Islet of Langerhans (tissue), 1 donor: ENCODE data around the gene CFAP299.
"Not testable (repeated sequence)": the region's sequence is repeated elsewhere in the genome, so short reads cannot be mapped to it uniquely, and the experiment has no call there.

Source experiments
- FAIRE-seq: peaks from one replicate; lab custom pipeline; 2011; peaks lifted over from hg19 to GRCh38; lab: Jason Lieb, UNC

The CFAP299 gene

DNA sequence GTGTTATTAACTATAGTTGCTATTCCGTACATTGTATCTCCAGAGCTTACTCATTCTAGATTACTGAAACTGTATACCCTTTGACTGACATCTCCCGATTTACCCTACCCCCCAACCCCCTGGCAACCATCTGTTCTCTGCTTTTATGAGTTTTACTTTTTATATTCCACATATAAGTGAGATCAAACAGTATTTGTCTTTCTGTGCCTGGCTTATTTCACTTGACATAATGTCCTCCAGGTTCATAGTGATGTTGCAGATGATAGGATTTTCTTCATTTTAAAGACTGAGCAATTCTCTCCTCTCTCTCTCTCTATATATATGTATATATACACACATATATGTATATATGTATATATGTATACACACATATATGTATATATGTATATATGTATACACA lies 54.6 kb downstream of the CFAP299 start:
- no peak for FAIRE-seq

DNA sequence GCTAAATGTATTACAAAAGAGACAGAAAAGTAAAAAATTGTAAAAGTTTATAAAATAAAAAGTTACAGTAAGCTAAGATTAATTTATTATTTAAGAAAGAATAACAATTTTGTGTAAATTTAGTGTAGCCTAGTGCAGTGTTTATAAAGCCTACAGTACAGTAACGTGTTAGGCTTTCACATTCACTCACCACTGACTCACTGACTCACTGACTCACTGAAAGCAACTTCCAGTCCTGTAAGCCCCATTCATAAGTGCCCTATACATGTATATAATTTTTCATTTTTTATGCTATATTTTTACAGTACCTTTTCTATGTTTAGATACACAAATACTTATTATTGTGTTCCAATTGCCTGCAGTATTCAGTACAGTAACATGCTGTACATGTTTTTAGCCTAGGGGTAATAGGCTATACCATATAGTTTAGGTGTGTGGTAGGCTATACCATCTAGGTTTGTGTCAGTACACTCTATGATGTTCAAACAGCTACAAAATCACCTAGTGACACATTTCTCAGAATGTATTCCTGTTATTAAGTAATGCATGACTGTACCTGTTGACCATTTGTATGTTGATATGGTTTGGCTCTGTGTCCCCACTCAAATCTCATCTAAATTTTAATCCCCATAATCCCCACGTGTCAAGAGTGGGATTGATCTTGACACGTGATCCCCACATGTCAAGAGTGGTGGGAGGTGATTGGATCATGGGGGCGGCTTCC lies 57.9 kb downstream of the CFAP299 start:
- FAIRE-seq, result no peak

DNA sequence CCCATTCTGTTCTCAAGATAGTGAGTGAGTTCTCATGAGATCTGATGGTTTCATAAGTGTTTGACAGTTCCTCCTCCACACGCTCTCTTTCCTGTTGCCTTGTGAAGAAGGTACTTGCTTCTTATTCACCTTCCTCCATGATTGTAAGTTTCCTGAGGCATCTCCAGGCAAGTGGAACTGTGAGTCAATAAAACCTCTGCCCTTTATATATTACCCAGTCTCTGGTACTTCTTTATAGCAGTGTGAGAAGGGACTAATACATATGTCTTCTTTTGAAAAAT lies 58.4 kb downstream of the CFAP299 start:
- FAIRE-seq, result no peak

DNA sequence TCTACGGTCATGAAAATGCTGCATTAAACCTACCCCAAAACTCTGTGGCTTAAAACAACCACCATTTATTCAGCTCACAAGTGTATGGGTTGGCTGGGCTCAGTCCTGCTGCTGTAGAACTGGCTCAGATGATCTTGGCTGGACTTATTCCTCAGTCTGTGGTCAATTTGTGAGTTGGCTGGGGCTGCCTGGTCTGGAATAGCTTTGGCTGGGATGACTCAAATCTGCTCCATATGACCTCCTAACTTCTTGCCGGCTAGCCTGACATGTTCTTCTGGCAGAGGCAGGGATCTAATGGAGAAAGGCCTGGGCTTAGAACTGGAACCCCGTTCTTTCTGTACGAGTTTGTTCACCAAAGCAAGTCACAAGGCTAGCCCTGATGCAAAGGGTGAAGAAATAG lies 71.7 kb downstream of the CFAP299 start:
- FAIRE-seq, result no peak

DNA sequence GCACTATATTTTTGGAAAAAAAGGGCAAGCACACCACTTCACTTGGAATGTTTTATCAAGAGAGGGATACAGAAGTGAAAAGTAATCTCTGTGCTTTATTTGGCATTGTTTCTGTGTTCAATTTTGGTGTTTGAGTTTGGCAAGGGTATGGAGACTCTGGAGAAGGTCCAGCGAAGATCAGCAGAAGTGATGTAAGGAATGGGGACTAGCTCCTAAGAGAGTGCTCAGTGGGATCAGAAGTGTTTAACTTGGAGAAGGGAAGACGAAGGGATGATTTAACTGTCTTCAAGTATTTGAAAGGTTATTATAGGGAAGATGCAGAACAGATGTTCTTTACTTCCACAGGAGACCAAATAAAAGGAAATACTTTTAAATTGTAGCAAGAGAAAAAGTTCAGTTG lies 74.3 kb downstream of the CFAP299 start:
- no peak for FAIRE-seq

DNA sequence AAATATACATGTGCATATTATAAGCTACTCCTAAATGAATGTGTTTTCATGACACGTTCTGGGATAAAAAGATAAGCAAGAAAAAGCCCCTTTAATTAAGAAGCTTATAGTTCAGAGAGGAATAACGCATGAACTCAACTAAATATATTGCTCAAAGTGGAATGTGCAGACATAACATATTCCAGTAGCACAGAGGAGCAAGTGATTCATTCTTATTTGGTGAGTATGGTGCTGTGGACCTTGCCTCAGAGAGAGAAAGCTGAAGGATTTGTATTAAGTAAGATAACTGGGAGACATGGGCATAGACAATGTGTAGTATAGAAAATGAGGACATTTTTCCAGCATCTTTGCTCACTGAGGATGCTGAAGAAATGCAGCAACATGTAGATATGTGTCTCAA lies 76.8 kb downstream of the CFAP299 start:
- no peak for FAIRE-seq

DNA sequence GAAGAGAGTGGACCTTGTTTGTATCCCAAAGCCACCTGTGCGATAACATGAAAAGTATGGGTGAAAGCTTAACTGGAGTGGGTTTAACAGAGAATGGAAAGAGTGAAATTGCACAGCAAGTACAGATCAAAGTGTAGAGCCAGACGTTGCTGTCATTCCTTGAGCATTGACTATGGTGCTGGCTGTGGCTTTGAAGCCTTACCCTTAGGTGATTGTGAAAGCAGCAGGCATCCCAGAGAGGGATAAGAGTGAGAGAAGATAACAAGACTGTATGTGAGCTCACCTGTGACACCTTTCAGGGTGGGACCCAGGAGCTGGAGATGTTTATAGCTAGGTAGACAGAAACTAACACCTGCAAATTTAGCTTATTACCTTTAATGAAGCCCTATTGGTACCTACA lies 77.6 kb downstream of the CFAP299 start:
- no peak for FAIRE-seq

DNA sequence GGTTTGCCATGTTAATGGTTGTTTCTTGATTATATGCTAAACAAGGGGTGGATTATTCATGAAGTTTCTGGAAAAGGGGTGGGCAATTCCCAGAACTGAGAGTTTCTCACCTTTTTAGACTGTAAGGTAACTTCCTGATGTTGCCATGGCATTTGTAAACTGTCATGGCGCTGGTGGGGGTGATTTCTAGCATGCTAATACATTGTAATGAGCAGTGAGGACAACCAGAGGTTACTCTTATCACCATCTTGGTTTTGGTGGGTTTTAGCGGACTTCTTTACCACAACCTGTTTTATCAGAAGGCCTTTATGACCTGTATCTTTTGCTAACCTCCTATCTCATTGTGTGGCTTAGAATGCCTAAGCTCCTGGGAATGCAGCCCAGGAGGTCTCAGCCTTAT lies 81.5 kb downstream of the CFAP299 start:
- no peak for FAIRE-seq

DNA sequence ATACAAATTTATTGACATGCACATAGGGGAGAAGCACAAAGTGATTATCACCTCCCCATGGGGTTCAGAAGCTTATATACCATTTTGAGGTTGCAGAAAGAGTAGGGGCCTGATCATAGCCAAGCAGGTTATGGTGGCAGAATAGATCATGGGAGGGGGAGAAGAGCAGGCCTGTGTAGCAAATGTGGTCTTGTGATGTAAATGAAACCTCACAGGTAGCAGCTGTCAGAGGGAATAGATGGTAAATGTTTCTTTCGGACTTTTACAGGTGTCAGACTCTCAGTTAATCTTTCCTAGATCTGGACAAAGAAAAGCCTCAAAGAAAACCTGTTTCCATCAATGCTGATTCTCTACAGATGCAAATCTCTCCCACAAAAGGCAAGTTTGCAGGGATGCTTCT lies 84.4 kb downstream of the CFAP299 start:
- FAIRE-seq, result no peak

DNA sequence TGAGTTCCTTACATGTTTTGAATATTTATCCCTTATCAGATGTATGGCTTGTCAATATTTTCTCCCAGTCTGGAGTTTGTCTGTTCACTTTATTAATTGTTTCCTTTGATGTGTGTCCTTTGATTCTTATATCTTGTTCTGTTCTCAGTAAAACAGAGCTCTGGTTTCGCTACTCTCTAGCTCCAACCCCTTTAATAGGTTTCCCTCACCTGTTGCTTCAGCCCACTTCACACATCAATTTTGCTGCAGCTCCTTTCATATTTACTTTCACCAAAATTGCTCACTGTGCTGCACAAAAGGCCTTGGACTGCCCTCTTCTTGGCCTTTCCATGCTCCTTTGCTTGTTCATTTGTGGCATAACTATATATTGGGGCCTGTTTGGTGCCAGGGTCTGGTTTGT lies 85.1 kb downstream of the CFAP299 start:
- FAIRE-seq, result no peak

DNA sequence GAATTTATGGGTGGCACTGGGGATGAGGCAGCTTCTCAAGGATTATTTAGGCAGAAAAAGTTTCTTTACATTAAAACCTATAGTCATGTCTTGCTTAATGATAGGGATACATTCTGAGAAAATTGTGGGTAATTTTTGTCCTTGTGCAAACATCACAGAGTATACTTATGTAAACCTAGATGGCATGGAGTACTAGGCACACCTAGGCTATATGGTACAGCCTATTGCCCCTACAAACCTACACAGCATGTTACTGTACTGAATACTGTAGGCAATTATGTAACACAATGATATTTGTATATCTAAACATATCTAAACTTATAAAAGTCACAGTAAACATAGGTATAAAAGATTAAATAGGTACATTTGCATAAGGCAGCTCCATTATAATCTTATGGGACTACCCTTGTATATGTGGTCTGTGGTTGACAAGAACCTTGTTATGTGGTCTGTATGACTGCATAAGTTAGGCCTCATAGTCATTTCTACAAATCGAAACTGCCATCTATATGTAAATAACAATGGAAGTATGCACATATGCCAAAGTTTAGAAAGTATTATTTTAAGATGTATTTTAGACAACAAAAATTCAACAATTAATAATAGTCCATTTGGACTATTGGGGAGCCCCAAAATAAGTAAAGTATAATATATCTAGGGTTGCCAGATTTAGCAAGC lies 87.3 kb downstream of the CFAP299 start:
- no peak for FAIRE-seq

DNA sequence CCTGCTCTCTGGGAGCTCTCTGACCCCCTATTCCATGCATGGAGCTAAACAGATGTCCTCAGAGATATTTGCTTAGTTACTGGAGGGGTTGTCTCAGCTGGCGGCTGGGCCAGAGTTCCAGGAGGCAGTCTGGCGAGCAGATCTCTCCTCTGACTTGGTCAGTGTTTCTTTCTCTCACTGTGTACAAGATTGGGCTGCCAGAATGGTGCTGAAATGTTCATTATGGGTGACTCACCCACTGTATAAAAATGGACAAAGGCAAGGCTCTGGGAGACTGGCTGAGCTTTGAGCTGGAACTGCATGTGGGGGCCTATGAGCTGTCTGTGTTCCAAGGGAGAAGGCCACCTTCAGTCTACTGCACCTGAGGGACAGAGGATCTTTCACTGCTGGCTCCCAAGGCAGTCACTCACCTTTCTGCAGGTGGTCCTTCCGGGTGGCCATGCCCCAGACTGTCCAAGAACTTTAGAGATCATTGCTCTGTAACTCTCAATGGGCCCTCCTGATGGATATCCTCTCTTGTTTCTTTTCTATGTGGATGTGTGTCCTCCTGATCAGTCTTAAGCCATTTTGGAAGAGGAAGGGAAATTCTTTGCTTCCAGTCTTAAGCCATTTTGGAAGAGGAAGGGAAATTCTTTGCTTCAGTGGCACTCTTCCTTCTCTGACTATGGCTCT lies 88.2 kb downstream of the CFAP299 start:
- no peak for FAIRE-seq

DNA sequence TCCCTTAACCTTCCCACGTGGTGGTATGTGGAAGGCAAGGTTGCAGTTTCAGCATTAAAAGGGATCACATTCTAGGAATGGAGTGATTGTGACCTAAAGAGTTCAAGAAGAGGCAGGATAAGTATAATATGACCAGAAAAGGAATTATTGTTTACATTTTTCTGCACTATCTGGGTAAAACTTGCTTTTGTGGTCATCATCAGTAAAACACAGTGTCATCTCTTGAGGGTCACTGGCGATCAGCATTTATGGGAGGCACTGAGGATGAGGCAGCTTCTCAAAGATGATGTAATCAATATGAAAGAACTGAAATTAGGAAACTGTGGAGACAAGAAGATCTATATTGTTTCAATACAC lies 88.7 kb downstream of the CFAP299 start:
- no peak for FAIRE-seq

DNA sequence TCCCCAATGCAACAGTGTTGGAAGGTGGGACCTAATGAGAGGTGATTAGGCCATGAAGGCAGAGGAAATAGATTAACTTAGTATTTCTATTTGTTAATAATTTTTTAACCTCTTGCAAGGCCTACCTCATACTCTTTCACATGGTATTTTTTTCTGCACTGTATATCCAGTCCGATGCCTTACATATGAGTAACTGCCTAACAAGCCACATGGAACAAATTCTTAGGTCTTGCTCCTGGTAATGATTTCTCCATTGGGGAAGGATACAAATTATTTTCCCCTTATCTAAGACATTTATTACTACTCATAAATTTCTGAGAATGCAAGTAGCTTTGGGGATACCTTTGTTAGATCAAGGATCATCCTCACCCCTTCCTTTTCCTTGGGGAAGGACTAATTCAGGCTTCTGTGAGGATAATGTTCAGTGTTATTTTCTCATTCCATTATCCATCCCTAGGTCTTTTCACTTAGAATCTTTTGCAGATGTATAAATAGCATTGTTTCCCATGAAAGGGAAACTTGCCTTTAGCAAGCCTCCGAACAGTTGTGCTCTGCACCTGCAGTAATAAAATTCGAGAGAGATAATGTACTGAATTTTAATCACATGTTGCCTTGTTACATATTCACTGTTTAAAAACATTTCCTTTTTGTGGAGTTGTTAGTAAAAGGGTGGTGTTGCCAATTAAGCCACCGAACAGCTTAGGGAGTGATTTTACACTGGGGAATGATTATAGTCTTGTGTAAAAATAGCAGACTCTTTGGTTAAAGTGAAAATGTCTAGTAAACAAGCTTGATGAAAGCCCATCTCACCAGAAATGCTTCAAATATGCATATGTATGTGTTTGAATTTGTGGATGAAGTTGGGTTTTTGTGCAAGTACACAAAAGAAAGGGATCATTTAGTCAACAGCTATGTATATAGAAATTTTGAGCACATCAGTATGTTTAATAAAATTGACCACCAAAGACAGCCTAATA lies 89.9 kb downstream of the CFAP299 start:
- FAIRE-seq, result no peak

DNA sequence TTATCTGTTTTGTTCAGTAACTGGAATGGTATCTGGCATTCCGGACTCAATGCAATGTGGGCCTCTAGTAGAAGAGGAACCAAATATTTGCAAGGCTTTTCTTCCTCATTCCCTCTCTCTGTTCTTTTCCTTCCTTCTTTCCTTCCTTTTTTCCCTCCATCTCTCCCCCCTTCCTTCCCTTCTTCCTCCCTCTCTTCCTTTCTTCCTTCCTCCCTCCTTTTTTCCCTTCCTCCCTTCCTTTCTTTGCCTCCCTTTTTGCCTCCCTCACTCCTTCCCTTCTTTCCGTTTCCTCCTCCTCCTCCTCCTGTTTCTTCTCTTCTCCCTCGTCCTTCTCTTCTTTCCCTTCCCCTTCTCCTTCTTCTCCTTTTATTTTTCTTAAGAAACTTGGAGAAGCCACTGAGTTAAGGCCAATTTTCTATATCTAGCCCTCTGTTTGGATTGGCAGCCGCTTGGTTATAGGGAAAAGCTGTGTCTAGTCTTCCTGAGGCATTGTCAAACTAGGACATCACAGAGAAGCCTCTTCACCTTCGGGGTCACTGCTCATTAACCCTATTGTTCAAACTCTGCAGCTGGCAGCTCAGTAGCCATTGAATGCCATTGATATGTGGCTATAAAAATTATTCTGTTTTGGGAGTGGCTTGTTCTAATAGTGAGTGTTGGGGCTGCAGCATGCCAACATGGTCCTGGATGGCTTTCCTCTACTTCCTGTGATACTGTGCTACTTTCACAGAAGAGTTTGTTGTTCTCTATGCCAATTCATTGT lies 95.9 kb downstream of the CFAP299 start:
- FAIRE-seq, result no peak

DNA sequence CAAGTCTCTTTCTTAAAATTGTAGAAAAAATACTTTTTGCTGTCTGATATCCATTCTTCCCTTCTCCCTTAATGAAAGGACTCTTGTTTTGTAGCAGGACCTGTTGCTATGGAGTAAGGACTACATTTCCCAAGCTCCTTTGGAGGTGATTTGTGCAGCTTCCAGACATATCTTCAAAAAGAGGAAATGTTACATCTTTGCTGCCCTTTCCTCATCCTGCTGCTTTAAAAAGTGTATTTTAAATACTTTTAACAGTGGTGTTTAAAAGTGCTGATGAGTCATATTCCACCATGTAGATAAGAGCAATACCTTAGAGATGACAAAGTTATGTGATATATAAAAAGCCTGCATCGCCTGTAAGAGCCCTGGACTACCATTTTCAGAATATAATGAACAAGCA lies 98.7 kb downstream of the CFAP299 start:
- FAIRE-seq, result no peak

DNA sequence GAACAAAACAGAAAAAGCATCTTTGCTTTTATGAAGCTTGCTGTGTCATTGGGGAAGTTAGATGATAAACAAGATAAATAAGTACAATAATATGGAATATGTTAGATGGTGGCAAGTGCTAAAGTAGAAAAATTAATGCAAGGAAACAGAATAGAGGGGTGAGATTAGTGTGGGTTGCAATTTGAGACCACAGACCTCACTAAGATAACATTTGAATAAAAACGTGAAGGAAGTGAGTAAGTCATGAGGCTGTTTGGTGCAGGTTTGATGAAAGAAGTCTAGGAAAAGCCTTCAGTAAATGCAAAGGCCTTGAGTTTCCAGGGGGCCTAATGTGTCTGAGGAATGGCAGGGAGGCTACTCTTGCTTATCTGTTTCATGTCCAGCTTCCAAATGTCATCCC lies 102.5 kb downstream of the CFAP299 start:
- no peak for FAIRE-seq

DNA sequence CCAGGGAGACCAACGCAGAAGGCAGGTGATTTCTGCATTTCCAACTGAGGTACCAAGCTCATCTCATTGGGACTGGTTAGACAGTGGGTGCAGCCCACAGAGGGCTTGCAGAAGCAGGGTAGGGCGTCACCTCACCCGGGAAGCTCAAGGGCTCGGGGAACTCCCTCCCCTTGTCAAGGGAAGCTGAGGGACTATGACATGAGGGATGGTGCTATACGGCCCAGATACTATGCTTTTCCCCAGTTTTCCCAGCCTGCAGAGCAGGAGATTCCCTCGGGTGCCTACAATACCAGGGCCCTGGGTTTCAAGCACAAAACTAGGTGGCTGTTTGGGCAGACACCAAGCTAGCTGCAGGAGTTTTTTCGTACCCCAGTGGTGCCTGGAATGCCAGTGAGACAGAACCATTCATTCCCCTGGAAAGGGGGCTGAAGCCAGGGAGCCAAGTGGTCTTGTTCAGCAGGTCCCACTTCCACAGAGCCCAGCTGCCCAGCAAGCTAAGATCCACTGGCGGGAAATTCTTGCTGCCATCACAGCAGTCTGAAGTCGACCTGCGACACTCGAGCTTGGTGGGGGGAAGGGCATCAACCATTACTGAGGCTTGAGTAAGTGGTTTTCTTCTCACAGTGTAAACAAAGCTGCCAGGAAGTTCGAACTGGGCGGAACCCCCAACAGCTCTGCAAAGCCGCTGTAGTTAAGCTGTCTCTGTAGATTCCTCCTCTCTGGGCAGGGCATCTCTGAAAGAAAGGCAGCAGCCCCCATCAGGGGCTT lies 103.9 kb downstream of the CFAP299 start:
- not testable (repeated sequence) for FAIRE-seq

DNA sequence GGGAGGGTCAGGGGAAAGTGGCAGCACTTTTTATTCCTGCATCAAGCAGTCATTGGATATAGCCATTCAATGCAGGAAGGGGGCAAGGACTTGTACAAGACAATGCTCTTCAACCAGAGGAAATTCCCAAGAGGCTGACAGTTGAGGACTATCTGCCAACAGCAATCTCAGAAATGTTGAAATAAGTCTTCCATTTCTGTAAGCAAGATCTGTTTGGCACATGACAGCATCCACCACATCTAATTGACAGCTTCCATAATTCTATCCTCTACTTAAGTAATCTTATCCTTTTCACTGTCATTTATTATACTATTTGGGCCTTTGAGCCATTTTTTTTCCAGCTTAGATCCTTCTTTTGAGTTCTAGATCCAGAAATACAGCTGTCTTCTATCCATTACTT lies 110.7 kb downstream of the CFAP299 start:
- no peak for FAIRE-seq

DNA sequence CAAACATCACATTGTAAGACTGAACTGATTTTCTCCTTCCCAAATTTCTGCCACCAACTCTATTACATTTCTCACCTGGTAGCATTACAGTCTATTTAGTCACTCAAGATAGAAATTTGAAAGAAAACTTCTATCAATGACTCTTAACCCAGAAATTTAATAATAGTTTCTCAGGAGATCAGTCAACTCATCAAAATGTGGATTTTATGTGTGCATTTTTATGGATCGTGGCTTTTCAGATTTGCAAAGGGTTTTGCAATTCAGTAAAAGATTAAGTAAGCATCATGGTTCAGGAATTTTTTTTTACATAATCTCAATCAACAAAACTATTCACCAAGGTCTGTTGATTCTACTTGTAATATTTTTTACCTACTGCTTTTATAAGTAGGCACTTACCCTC lies 111.1 kb downstream of the CFAP299 start:
- no peak for FAIRE-seq

DNA sequence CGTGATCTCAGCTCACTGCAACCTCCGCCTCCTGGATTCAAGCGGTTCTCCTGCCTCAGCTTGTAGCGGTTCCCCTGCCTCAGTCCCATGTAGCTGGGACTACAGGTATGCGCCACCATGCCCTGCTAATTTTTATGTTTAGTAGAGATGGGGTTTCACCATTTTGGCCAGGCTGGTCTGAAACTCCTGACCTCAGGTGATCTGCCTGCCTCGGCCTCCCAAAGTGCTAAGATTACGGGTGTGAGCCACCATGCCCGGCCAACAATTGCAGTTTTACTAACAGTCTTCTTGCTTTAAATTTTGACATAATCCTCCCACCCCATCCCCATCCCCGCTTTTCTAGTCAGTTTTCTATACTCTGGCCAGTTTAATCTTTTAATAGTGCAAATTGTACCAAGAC lies 112.0 kb downstream of the CFAP299 start:
- no peak for FAIRE-seq
